A673 (cell line): Measurements from ENCODE around the gene CCDC158. TPM values are rescaled to one million over a fixed set of nuclear protein-coding genes. Genes with fewer than 3 reads are reported as not detected.

Source experiments
- BruUV-seq: library from RNA; stranded (reverse); fragments of 400-500 nt; replicated peaks from 2 replicates; lab custom pipeline; 2021; lab: Mats Ljungman, UMichigan
- CTCF ChIA-PET: fragments of 300-600 bp; sonication (Branson Sonifier 250); formaldehyde crosslinking; loops from one replicate; lab custom pipeline; 2022; ENCODE audit warnings: antibody characterized with exemption; lab: Charles Lee
- POLR2A ChIA-PET: fragments of 300-600 bp; sonication (Branson Sonifier 250); formaldehyde crosslinking; loops from one replicate; lab custom pipeline; 2022; ENCODE audit warnings: antibody characterized with exemption; ENCODE audit not compliant: low non-redundant PET; lab: Charles Lee
- DNase-seq: peaks from one replicate; pipeline ENCODE4 v3.0.0-alpha.2; 2015; ENCODE audit warnings: low spot score
- H3K27ac ChIP-seq: fragments of 200-600 bp; sonication (generic); 2 replicates; pipeline ENCODE4 v1.5.1; 2016; ENCODE audit warnings: mixed run types, low read depth, mild to moderate bottlenecking, mixed read lengths, antibody characterized with exemption, low read length; ENCODE audit not compliant: poor library complexity, severe bottlenecking
- H3K27me3 ChIP-seq: fragments of 200-600 bp; sonication (generic); replicated peaks from 2 replicates; pipeline ENCODE4 v1.6.1; 2017; ENCODE audit warnings: mixed run types, low read depth, mild to moderate bottlenecking, mixed read lengths, antibody characterized with exemption, low read length; ENCODE audit not compliant: insufficient read depth, poor library complexity
- H3K36me3 ChIP-seq: fragments of 200-600 bp; sonication (generic); 2 replicates; pipeline ENCODE4 v1.6.1; 2016; ENCODE audit warnings: mixed run types, mild to moderate bottlenecking, mixed read lengths, antibody characterized with exemption, low read length; ENCODE audit not compliant: insufficient read depth, poor library complexity, severe bottlenecking
- H3K4me1 ChIP-seq: fragments of 200-600 bp; sonication (generic); 2 replicates; pipeline ENCODE4 v1.6.1; 2017; ENCODE audit warnings: mixed run types, mild to moderate bottlenecking, mixed read lengths, antibody characterized with exemption, low read length; ENCODE audit not compliant: insufficient read depth, poor library complexity, severe bottlenecking
- H3K4me3 ChIP-seq: fragments of 200-600 bp; sonication (generic); 2 replicates; pipeline ENCODE4 v1.5.1; 2016; ENCODE audit warnings: low read depth, mixed run types, mild to moderate bottlenecking, mixed read lengths, low read length; ENCODE audit not compliant: poor library complexity, severe bottlenecking
- H3K9me3 ChIP-seq: fragments of 200-600 bp; sonication (generic); 2 replicates; pipeline ENCODE4 v1.6.1; 2016; ENCODE audit warnings: mixed run types, low read depth, mild to moderate bottlenecking, mixed read lengths, antibody characterized with exemption, low read length; ENCODE audit not compliant: poor library complexity, severe bottlenecking
- EZH2 ChIP-seq: fragments of 200-600 bp; sonication (generic); IDR thresholded peaks from 2 replicates; pipeline ENCODE4 v1.6.1; 2017; ENCODE audit warnings: borderline replicate concordance, low read depth, mild to moderate bottlenecking, mixed read lengths, antibody characterized with exemption, low read length; ENCODE audit not compliant: poor library complexity, severe bottlenecking
- intact Hi-C: fragments of 100-400 bp; cut with micrococcal nuclease; formaldehyde crosslinking; loops from one replicate; pipeline ENCODE4 v1.10.0; 2022; ENCODE audit not compliant: unreplicated experiment
- total RNA-seq: library from RNA; stranded (reverse); gene quantifications from 2 replicates; pipeline ENCODE4 v1.2.3, GENCODE V29; 2021
- TF ChIP-seq, protein P1 (sequence below): fragments of 300-800, 200-600 bp; sonication (generic); conservative IDR thresholded peaks from 2 replicates; pipeline ENCODE4 v1.5.1; 2017; ENCODE audit warnings: low read depth, mild to moderate bottlenecking, antibody characterized with exemption, low read length, moderate library complexity, mixed read lengths

Gene CCDC158
- total RNA-seq, 1 experiment from 2014 or later, result not detected

- no peaks in the 10 kb centered on the region for H3K9me3 ChIP-seq
- no TSS peak for BruUV-seq
- H3K27ac ChIP-seq, result no peak overlapping the region
- H3K27me3 ChIP-seq, result no peaks in the 10 kb centered on the region
- no peak for TF ChIP-seq EZH2
- TF ChIP-seq, protein P1, sequence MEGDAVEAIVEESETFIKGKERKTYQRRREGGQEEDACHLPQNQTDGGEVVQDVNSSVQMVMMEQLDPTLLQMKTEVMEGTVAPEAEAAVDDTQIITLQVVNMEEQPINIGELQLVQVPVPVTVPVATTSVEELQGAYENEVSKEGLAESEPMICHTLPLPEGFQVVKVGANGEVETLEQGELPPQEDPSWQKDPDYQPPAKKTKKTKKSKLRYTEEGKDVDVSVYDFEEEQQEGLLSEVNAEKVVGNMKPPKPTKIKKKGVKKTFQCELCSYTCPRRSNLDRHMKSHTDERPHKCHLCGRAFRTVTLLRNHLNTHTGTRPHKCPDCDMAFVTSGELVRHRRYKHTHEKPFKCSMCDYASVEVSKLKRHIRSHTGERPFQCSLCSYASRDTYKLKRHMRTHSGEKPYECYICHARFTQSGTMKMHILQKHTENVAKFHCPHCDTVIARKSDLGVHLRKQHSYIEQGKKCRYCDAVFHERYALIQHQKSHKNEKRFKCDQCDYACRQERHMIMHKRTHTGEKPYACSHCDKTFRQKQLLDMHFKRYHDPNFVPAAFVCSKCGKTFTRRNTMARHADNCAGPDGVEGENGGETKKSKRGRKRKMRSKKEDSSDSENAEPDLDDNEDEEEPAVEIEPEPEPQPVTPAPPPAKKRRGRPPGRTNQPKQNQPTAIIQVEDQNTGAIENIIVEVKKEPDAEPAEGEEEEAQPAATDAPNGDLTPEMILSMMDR, result no peak
- ChIA-PET POLR2A (no interaction called here), CTCF (interaction anchor here (0.5 kb wide), 1 partner anchor 101 kb away, joined by 3 read pairs; no protein-coding TSS in a partner anchor)
- no peaks in the 10 kb centered on the region for H3K4me1 ChIP-seq
- H3K36me3 ChIP-seq, result no peaks in the 10 kb centered on the region
- intact Hi-C loops, result no loop called here
- no peak overlapping the region for H3K4me3 ChIP-seq
- DNase-seq, result no peak
Observed at GRCh38 chr4:76442807-76443206, 21.9 kb upstream of the CCDC158 start.

- no peak for DNase-seq
- ChIA-PET POLR2A (no interaction called here), CTCF (no interaction called here)
- BruUV-seq, result no TSS peak
- H3K4me3 ChIP-seq, result no peak overlapping the region
- intact Hi-C loops, result no loop called here
- no peaks in the 10 kb centered on the region for H3K36me3 ChIP-seq
- no peaks in the 10 kb centered on the region for H3K27me3 ChIP-seq
- TF ChIP-seq, protein P1, result no peak
- TF ChIP-seq EZH2, result no peak
- H3K9me3 ChIP-seq, result no peaks in the 10 kb centered on the region
- no peaks in the 10 kb centered on the region for H3K4me1 ChIP-seq
- H3K27ac ChIP-seq, result no peak overlapping the region
Observed at GRCh38 chr4:76441881-76442280, 20.9 kb upstream of the CCDC158 start.

- no peaks in the 10 kb centered on the region for H3K36me3 ChIP-seq
- POLR2A ChIA-PET, result no interaction called here
- BruUV-seq, result no TSS peak
- no peaks in the 10 kb centered on the region for H3K9me3 ChIP-seq
- no peak overlapping the region for H3K27ac ChIP-seq
- no peaks in the 10 kb centered on the region for H3K27me3 ChIP-seq
- CTCF ChIA-PET, result no interaction called here
- intact Hi-C loops, result no loop called here
- no peak for TF ChIP-seq EZH2
- TF ChIP-seq, protein P1, result no peak
- no peak overlapping the region for H3K4me3 ChIP-seq
- H3K4me1 ChIP-seq, result no peaks in the 10 kb centered on the region
- DNase-seq, result no peak
Observed at GRCh38 chr4:76439491-76439890, 18.6 kb upstream of the CCDC158 start.
